Ishikawa (cell line): ENCODE results near the gene PRPF19.

Experiments used
- CEBPB ChIP-seq: IDR thresholded peaks from 2 replicates; pipeline ENCODE4 v1.6.1; 2012
- EP300 ChIP-seq: IDR thresholded peaks from 2 replicates; pipeline ENCODE4 v1.6.1; 2012; ENCODE audit warnings: borderline replicate concordance
- FOXM1 ChIP-seq: IDR thresholded peaks from 2 replicates; pipeline ENCODE4 v1.6.1; 2012; ENCODE audit warnings: low read depth, borderline replicate concordance
- TCF12 ChIP-seq: IDR thresholded peaks from 2 replicates; pipeline ENCODE4 v1.6.1; 2012; ENCODE audit warnings: low read depth
- TF ChIP-seq, protein P1 (sequence below): IDR thresholded peaks from 2 replicates; pipeline ENCODE4 v1.6.1; 2012
- TF ChIP-seq, protein P2 (sequence below): IDR thresholded peaks from 2 replicates; pipeline ENCODE4 v1.6.1; 2012; ENCODE audit warnings: low read depth, mild to moderate bottlenecking

DNA sequence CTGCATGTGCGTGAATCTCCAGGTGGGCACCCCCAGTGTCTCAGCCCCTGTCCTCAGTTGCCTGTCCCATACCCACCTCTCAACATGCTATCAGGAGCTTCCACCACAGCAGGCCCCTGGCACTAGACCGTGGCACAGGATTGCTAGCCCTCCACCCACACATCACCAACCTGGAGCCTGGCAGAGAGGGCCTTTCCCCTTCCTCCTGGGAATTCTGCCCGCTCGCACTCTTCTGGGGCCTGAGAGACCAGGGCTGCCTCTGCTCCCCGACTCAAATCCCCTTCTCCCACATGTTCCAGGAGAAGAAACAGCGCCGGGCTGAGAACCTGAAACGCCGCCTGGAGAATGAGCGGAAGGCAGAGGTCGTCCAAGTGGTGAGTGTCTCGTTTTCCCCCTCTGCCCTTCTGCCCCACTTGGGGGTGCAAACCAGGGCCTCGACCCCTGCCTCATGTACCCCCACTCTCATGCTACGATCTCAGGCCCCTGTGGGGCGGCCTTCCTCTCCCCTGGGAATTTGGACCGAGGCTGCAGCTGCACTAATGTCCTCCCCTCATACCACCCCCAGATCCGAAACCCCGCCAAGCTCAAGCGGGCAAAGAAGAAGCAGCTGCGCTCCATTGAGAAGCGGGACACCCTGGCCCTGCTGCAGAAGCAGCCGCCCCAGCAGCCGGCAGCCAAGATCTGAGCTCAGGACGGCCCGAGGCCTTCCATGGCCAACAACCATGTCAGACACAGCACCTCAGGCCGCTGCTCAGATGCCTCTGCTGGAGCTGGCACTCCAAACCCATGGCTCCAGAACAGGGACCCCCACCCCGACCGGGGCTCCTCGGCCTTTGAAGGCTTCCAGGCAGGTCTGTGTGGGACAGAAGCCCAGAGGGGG, 56.5 kb downstream of the PRPF19 start:
- no peak for TF ChIP-seq EP300
- TF ChIP-seq, protein P1, sequence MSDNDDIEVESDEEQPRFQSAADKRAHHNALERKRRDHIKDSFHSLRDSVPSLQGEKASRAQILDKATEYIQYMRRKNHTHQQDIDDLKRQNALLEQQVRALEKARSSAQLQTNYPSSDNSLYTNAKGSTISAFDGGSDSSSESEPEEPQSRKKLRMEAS, result no peak
- TF ChIP-seq FOXM1, result no peak
- TF ChIP-seq CEBPB, result no peak
- TF ChIP-seq TCF12, result no peak
- TF ChIP-seq, protein P2, sequence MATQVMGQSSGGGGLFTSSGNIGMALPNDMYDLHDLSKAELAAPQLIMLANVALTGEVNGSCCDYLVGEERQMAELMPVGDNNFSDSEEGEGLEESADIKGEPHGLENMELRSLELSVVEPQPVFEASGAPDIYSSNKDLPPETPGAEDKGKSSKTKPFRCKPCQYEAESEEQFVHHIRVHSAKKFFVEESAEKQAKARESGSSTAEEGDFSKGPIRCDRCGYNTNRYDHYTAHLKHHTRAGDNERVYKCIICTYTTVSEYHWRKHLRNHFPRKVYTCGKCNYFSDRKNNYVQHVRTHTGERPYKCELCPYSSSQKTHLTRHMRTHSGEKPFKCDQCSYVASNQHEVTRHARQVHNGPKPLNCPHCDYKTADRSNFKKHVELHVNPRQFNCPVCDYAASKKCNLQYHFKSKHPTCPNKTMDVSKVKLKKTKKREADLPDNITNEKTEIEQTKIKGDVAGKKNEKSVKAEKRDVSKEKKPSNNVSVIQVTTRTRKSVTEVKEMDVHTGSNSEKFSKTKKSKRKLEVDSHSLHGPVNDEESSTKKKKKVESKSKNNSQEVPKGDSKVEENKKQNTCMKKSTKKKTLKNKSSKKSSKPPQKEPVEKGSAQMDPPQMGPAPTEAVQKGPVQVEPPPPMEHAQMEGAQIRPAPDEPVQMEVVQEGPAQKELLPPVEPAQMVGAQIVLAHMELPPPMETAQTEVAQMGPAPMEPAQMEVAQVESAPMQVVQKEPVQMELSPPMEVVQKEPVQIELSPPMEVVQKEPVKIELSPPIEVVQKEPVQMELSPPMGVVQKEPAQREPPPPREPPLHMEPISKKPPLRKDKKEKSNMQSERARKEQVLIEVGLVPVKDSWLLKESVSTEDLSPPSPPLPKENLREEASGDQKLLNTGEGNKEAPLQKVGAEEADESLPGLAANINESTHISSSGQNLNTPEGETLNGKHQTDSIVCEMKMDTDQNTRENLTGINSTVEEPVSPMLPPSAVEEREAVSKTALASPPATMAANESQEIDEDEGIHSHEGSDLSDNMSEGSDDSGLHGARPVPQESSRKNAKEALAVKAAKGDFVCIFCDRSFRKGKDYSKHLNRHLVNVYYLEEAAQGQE, result no peak
